ENCODE data around the gene LRRFIP1. TPM values are rescaled to one million over a fixed set of nuclear protein-coding genes. Genes with fewer than 3 reads are reported as not detected.

LRRFIP1 gene
- total and polyA plus RNA-seq, 10 of the 15 experiments (the other 5 are each of a cell fraction or from before 2014, with no cell fraction given), result 36.2 to 120 (median 74.3) TPM

- TF ChIP-seq IKZF2 (IDR thresholded peaks at IDR 0.05), result no peak
- TF ChIP-seq SMARCA5 (IDR thresholded peaks at IDR 0.05), result no peak
- TF ChIP-seq BCL11A (IDR thresholded peaks at IDR 0.05; ENCODE audit: low read depth, low read length), result no peak
- TF ChIP-seq CHD2 (IDR thresholded peaks at IDR 0.05; ENCODE audit: borderline replicate concordance, low read depth, low read length), result no peak
Measured at GRCh38 chr2:237668440-237668839, 41.1 kb downstream of the LRRFIP1 start (continued).

- TF ChIP-seq ATF3 (IDR thresholded peaks at IDR 0.05; ENCODE audit: borderline replicate concordance, extremely low read depth, low read depth, low read length) (0 out of 2 replicates have a peak, but pooled peaks have one; percentile 1), RELB (IDR thresholded peaks at IDR 0.05; ENCODE audit: low read depth) (no peak)
- CTCF ChIA-PET, result interaction anchor here (0.6 to 12.6 kb wide), 10 partner anchors 9 to 591 kb away, joined by 3 to 298 read pairs (median 5); no protein-coding TSS in a partner anchor
- peak overlapping the region; percentile 57 for H3K4me2 ChIP-seq (ENCODE audit: control insufficient read depth, insufficient read depth)
- no peak overlapping the region for H2AFZ ChIP-seq (ENCODE audit: control insufficient read depth, low read depth, low read length)
- RAD21 ChIA-PET (ENCODE audit: unreplicated experiment), result interaction anchor here (1.1 to 11.6 kb wide), 7 partner anchors 9 to 128 kb away, joined by 3 to 209 read pairs (median 5); no protein-coding TSS in a partner anchor
- H3K9ac ChIP-seq (ENCODE audit: control insufficient read depth, insufficient read depth, low read length), result no peak overlapping the region
- in situ Hi-C loops (cut with MboI) (no loop called here), intact Hi-C loops (cut with micrococcal nuclease; ENCODE audit: unreplicated experiment) (loop anchor here (5.0 kb wide), 1 partner anchor 33 kb away; no protein-coding TSS in a partner anchor)
- H3K4me1 ChIP-seq (ENCODE audit: control insufficient read depth, insufficient read depth, low read length), result peaks cover 50% of the 10 kb centered on the region
- H3K27me3 ChIP-seq (replicated peaks in 1 of 2; ENCODE audit: control insufficient read depth in 2 of 2, insufficient read depth in 2 of 2, low read length in 1 of 2), result peaks cover 0 to under 1% of the 10 kb centered on the region in 2 experiments; a peak in 1 of 4 replicates
- BruUV-seq (replicated peaks), result no TSS peak
- POLR2A ChIA-PET, result interaction anchor here (1.1 to 1.9 kb wide), 7 partner anchors 18 to 150 kb away, joined by 3 to 9 read pairs (median 3); no protein-coding TSS in a partner anchor
- no peaks in the 10 kb centered on the region for H4K20me1 ChIP-seq (ENCODE audit: control insufficient read depth, insufficient read depth)
- no peaks in the 10 kb centered on the region for H3K36me3 ChIP-seq (ENCODE audit: control insufficient read depth in 2 of 2, insufficient read depth in 2 of 2, low read length in 1 of 2)
- SMC1A ChIA-PET (ENCODE audit: uncharacterized antibody, unreplicated experiment), result interaction anchor here (0.8 to 12.5 kb wide), 16 partner anchors 13 to 157 kb away, joined by 3 to 155 read pairs (median 4); no protein-coding TSS in a partner anchor
- no peak overlapping the region for H3K4me3 ChIP-seq
- DNase-seq (ENCODE audit: low read depth, low spot score), result no peak
- H3K79me2 ChIP-seq (ENCODE audit: control insufficient read depth, insufficient read depth, low read length), result no peaks in the 10 kb centered on the region
- H3K27ac ChIP-seq (ENCODE audit: control insufficient read depth, insufficient read depth), result no peak overlapping the region
- peak; percentile 91 for FAIRE-seq
- no peaks in the 10 kb centered on the region for H3K9me3 ChIP-seq (replicated peaks; ENCODE audit: control insufficient read depth, insufficient read depth, low read length)
- 2% methylated on average over 3 of the region's 3 CpGs for WGBS (ENCODE audit: insufficient coverage, insufficient replicate concordance, low lambda C conversion rate, missing lambda C conversion rate)
- ATAC-seq, result peak; percentile 2; the same call in 2 of the 3 replicates
Measured at GRCh38 chr2:237669283-237669627, 41.9 kb downstream of the LRRFIP1 start.

Measured in GM12878 (cell line).